Measurements from ENCODE around the gene KRT15.
A peak's percentile ranks its signal among the peaks of the same experiment; 100 is the strongest.

Gene KRT15

GRCh38 chr17:41523225-41523593 lies 4.5 kb upstream of the KRT15 start:
- no peak for DNase-seq

GRCh38 chr17:41522301-41523224 lies 3.9 kb upstream of the KRT15 start:
- no peak for DNase-seq

GRCh38 chr17:41521574-41522261 lies 3.0 kb upstream of the KRT15 start:
- DNase-seq: no peak

- DNase-seq: peak; percentile 1
Observed at GRCh38 chr17:41520821-41521521, 2.3 kb upstream of the KRT15 start.

GRCh38 chr17:41519501-41520224 lies 973 bp upstream of the KRT15 start:
- peak; percentile 46 for DNase-seq

- no peak for DNase-seq
Observed at GRCh38 chr17:41518031-41518430, 659 bp downstream of the KRT15 start.

GRCh38 chr17:41516830-41517283 lies 1.8 kb downstream of the KRT15 start:
- DNase-seq: no peak

- no peak for DNase-seq
Observed at GRCh38 chr17:41516147-41516829, 2.4 kb downstream of the KRT15 start.

GRCh38 chr17:41513168-41513547 lies 5.5 kb downstream of the KRT15 start:
- no peak for DNase-seq

- DNase-seq: no peak
Observed at GRCh38 chr17:41512546-41513167, 6.0 kb downstream of the KRT15 start.

GRCh38 chr17:41511716-41512115 lies 7.0 kb downstream of the KRT15 start:
- no peak for DNase-seq

- no peak for DNase-seq
Observed at GRCh38 chr17:41511116-41511515, 7.6 kb downstream of the KRT15 start.

- no peak for DNase-seq
Observed at GRCh38 chr17:41510251-41511065, 8.2 kb downstream of the KRT15 start.

GRCh38 chr17:41507315-41507880 lies 11.3 kb downstream of the KRT15 start:
- no peak for DNase-seq

GRCh38 chr17:41505809-41506767 lies 12.6 kb downstream of the KRT15 start:
- DNase-seq: no peak

- no peak for DNase-seq
Observed at GRCh38 chr17:41505007-41505808, 13.5 kb downstream of the KRT15 start, which contains the start of gene KRT13. Gene KRT13, minus strand, starts transcription at chr17:41505612. Its CDS starts 62 bp downstream, at chr17:41505550.

GRCh38 chr17:41504246-41504977 lies 14.3 kb downstream of the KRT15 start:
- DNase-seq: no peak

Measured in NCI-H446 treated with DMSO at 0.1 percent for 48 hours (cell line).